ENCODE data around the gene EVX2. TPM values are rescaled to one million over a fixed set of nuclear protein-coding genes. Genes with fewer than 3 reads are reported as not detected.

Gene EVX2
- polyA plus RNA-seq, 1 of the 3 experiments (the other 2 are of a cell fraction), result not detected

DNA sequence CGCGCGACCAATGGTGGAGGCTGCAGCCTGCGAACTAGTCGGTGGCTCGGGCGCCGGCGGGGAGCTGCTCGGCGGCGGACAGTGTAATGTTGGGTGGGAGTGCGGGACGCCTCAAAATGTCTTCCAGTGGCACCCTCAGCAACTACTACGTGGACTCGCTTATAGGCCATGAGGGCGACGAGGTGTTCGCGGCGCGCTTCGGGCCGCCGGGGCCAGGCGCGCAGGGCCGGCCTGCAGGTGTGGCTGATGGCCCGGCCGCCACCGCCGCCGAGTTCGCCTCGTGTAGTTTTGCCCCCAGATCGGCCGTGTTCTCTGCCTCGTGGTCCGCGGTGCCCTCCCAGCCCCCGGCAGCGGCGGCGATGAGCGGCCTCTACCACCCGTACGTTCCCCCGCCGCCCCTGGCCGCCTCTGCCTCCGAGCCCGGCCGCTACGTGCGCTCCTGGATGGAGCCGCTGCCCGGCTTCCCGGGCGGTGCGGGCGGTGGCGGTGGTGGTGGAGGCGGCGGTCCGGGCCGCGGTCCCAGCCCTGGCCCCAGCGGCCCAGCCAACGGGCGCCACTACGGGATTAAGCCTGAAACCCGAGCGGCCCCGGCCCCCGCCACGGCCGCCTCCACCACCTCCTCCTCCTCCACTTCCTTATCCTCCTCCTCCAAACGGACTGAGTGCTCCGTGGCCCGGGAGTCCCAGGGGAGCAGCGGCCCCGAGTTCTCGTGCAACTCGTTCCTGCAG lies 39.1 kb upstream of the EVX2 start, which contains the start of gene HOXD9:
TSS of gene HOXD9 (plus strand) at position 37 of the 728 bp plus-strand sequence. CDS start at position 87, 50 bp downstream.
- Histone ChIP-seq H2AFZ (ENCODE audit: low read depth) (peak within 1 kb of the TSS; percentile 94), H3K4me1 (ENCODE audit: control insufficient read depth in 1 of 2, insufficient read depth in 2 of 2, low read depth in 1 of 2, low read length in 1 of 2) (peaks cover 4 to 16% of the 10 kb centered on the region in 2 experiments; a peak in 3 of 4 replicates), H3K79me2 (ENCODE audit: insufficient read depth) (no peaks in the 10 kb centered on the region), H3K9me3 (no peaks in the 10 kb centered on the region), H3K36me3 (replicated peaks in 1 of 2; ENCODE audit: control insufficient read depth in 1 of 2, insufficient read depth in 2 of 2, low read length in 1 of 2) (no peaks in the 10 kb centered on the region), H3K27ac (ENCODE audit: low read depth in 2 of 2, low read length in 1 of 2) (peak within 1 kb of the TSS in 1 of 2 experiments; percentile 87; a peak in 2 of 4 replicates), H3K4me2 (peak within 1 kb of the TSS; percentile 84), H3K9ac (peak within 1 kb of the TSS; percentile 63), H3K27me3 (ENCODE audit: insufficient read depth) (peaks cover 5% of the 10 kb centered on the region), H4K20me1 (ENCODE audit: insufficient read depth) (no peaks in the 10 kb centered on the region), H3K9me2 (no peaks in the 10 kb centered on the region), H3F3A (replicated peaks; ENCODE audit: insufficient read depth) (peaks cover 3% of the 10 kb centered on the region), H3K4me3 (ENCODE audit: low read depth in 2 of 2, low read length in 1 of 2) (peak within 1 kb of the TSS; percentile 66 to 78)
- DNase-seq, result peak; percentile 93
- TF ChIP-seq, protein P1, sequence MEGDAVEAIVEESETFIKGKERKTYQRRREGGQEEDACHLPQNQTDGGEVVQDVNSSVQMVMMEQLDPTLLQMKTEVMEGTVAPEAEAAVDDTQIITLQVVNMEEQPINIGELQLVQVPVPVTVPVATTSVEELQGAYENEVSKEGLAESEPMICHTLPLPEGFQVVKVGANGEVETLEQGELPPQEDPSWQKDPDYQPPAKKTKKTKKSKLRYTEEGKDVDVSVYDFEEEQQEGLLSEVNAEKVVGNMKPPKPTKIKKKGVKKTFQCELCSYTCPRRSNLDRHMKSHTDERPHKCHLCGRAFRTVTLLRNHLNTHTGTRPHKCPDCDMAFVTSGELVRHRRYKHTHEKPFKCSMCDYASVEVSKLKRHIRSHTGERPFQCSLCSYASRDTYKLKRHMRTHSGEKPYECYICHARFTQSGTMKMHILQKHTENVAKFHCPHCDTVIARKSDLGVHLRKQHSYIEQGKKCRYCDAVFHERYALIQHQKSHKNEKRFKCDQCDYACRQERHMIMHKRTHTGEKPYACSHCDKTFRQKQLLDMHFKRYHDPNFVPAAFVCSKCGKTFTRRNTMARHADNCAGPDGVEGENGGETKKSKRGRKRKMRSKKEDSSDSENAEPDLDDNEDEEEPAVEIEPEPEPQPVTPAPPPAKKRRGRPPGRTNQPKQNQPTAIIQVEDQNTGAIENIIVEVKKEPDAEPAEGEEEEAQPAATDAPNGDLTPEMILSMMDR (IDR thresholded peaks at IDR 0.05), result no peak
- TF ChIP-seq, protein P2, sequence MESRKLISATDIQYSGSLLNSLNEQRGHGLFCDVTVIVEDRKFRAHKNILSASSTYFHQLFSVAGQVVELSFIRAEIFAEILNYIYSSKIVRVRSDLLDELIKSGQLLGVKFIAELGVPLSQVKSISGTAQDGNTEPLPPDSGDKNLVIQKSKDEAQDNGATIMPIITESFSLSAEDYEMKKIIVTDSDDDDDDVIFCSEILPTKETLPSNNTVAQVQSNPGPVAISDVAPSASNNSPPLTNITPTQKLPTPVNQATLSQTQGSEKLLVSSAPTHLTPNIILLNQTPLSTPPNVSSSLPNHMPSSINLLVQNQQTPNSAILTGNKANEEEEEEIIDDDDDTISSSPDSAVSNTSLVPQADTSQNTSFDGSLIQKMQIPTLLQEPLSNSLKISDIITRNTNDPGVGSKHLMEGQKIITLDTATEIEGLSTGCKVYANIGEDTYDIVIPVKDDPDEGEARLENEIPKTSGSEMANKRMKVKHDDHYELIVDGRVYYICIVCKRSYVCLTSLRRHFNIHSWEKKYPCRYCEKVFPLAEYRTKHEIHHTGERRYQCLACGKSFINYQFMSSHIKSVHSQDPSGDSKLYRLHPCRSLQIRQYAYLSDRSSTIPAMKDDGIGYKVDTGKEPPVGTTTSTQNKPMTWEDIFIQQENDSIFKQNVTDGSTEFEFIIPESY (IDR thresholded peaks at IDR 0.05; ENCODE audit: borderline replicate concordance, low read depth), result no peak
- peak; percentile 80 for TF ChIP-seq POLR2AphosphoS5 (IDR thresholded peaks at IDR 0.05; ENCODE audit: low read depth, low read length)
- TF ChIP-seq TAF1 (IDR thresholded peaks at IDR 0.05; ENCODE audit: borderline replicate concordance, low read depth, low read length), result peak; percentile 54; the same call in 1 of the 2 replicates
- TF ChIP-seq FOXM1 (IDR thresholded peaks at IDR 0.05; ENCODE audit: low read depth), result no peak
- TF ChIP-seq MXI1 (IDR thresholded peaks at IDR 0.05; ENCODE audit: low read depth, low read length), result peak; percentile 76; the same call in 1 of the 2 replicates
- CTCF ChIA-PET, result interaction anchor here (0.6 to 26.1 kb wide), 19 partner anchors 8 to 1038 kb away, joined by 3 to 1047 read pairs (median 5); partner anchors contain the start of genes HOXD10, HOXD11 and HOXD13
- POLR2A ChIA-PET, result interaction anchor here (0.5 to 4.1 kb wide), 12 partner anchors 9 to 1066 kb away, joined by 3 to 27 read pairs (median 4); partner anchors contain the start of gene HOXD1
- 33% methylated on average over 37 of the region's 84 CpGs for WGBS (ENCODE audit: low lambda C conversion rate)

DNA sequence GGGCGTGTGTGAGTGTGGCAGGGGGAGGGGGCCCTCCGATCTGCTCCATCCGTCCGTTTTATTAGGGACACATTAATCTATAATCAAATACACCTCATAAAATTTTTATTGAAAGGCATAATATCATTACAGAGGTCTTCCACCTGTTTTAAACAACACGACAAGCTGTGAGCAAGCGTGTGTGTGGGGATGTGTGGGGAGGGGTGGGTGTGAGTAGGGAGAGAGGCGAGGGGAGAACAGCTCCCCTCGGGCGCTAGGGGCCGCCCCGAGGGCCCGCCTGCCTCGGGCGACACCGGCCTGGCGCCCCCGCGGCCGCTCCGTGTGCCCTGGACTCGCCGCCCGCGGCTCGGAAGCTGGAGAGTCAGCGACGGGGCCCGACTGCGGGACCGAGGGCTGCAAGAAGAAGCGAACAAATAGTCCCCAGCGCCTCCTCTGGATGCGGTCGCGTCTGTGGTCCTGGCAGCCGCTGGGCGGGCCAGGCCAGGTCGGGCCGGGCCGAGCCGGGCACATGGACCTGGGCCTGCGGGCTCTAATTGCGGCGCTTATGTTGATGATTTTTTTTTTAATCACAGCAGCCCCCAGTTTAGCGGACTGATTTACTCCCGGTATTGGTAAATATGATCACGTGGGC lies 38.4 kb upstream of the EVX2 start:
- Histone ChIP-seq H3K4me3 (ENCODE audit: low read depth in 2 of 2, low read length in 1 of 2) (peak overlapping the region; percentile 66 to 78), H3K79me2 (ENCODE audit: insufficient read depth) (no peaks in the 10 kb centered on the region), H3K9me3 (no peaks in the 10 kb centered on the region), H3K9me2 (no peaks in the 10 kb centered on the region), H4K20me1 (ENCODE audit: insufficient read depth) (no peaks in the 10 kb centered on the region), H3K27ac (ENCODE audit: low read depth in 2 of 2, low read length in 1 of 2) (peak overlapping the region in 1 of 2 experiments; percentile 87; a peak in 2 of 4 replicates), H3K27me3 (ENCODE audit: insufficient read depth) (peaks cover 12% of the 10 kb centered on the region), H3K36me3 (replicated peaks in 1 of 2; ENCODE audit: control insufficient read depth in 1 of 2, insufficient read depth in 2 of 2, low read length in 1 of 2) (no peaks in the 10 kb centered on the region), H3K9ac (peak overlapping the region; percentile 63), H3K4me2 (peak overlapping the region; percentile 84), H3K4me1 (ENCODE audit: control insufficient read depth in 1 of 2, insufficient read depth in 2 of 2, low read depth in 1 of 2, low read length in 1 of 2) (peaks cover 4 to 21% of the 10 kb centered on the region in 2 experiments; a peak in 3 of 4 replicates), H2AFZ (ENCODE audit: low read depth) (peak overlapping the region; percentile 94), H3F3A (replicated peaks; ENCODE audit: insufficient read depth) (peaks cover 3% of the 10 kb centered on the region)
- CTCF ChIA-PET, result interaction anchor here (0.6 to 26.1 kb wide), 19 partner anchors 8 to 1042 kb away, joined by 3 to 1047 read pairs (median 6); partner anchors contain the start of genes HOXD10, HOXD11 and HOXD13
- peak; percentile 89 for DNase-seq
- WGBS (ENCODE audit: low lambda C conversion rate), result 20% methylated on average over 35 of the region's 47 CpGs
- POLR2A ChIA-PET, result interaction anchor here (0.6 to 4.1 kb wide), 13 partner anchors 10 to 721 kb away, joined by 3 to 27 read pairs (median 3); partner anchors contain the start of gene HOXD1
- TF ChIP-seq GATA2 (CRISPR knock-in tag; IDR thresholded peaks at IDR 0.05) (no peak), YY1 (IDR thresholded peaks at IDR 0.05; ENCODE audit: low read depth) (peak; percentile 47; the same call in 1 of the 2 replicates), RCOR1 (IDR thresholded peaks at IDR 0.05; ENCODE audit: low read length) (no peak)
- TF ChIP-seq, protein P3, sequence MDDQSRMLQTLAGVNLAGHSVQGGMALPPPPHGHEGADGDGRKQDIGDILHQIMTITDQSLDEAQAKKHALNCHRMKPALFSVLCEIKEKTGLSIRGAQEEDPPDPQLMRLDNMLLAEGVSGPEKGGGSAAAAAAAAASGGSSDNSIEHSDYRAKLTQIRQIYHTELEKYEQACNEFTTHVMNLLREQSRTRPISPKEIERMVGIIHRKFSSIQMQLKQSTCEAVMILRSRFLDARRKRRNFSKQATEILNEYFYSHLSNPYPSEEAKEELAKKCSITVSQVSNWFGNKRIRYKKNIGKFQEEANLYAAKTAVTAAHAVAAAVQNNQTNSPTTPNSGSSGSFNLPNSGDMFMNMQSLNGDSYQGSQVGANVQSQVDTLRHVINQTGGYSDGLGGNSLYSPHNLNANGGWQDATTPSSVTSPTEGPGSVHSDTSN (IDR thresholded peaks at IDR 0.05), result peak; percentile 13; the same call in 1 of the 2 replicates
- TF ChIP-seq, protein P4, sequence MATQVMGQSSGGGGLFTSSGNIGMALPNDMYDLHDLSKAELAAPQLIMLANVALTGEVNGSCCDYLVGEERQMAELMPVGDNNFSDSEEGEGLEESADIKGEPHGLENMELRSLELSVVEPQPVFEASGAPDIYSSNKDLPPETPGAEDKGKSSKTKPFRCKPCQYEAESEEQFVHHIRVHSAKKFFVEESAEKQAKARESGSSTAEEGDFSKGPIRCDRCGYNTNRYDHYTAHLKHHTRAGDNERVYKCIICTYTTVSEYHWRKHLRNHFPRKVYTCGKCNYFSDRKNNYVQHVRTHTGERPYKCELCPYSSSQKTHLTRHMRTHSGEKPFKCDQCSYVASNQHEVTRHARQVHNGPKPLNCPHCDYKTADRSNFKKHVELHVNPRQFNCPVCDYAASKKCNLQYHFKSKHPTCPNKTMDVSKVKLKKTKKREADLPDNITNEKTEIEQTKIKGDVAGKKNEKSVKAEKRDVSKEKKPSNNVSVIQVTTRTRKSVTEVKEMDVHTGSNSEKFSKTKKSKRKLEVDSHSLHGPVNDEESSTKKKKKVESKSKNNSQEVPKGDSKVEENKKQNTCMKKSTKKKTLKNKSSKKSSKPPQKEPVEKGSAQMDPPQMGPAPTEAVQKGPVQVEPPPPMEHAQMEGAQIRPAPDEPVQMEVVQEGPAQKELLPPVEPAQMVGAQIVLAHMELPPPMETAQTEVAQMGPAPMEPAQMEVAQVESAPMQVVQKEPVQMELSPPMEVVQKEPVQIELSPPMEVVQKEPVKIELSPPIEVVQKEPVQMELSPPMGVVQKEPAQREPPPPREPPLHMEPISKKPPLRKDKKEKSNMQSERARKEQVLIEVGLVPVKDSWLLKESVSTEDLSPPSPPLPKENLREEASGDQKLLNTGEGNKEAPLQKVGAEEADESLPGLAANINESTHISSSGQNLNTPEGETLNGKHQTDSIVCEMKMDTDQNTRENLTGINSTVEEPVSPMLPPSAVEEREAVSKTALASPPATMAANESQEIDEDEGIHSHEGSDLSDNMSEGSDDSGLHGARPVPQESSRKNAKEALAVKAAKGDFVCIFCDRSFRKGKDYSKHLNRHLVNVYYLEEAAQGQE (IDR thresholded peaks at IDR 0.05; ENCODE audit: low read depth, low read length), result no peak
- TF ChIP-seq, protein P2 (IDR thresholded peaks at IDR 0.05; ENCODE audit: borderline replicate concordance, low read depth), result no peak
